ENCODE measurements around the gene NXPE1. TPM values are rescaled to one million over a fixed set of nuclear protein-coding genes. Genes with fewer than 3 reads are reported as not detected.

NXPE1 gene
- total RNA-seq, 4 donors from 2014 or later: not detected

- no peaks in the 10 kb centered on the region for H3K4me1 ChIP-seq
- peaks cover 0 to 10% (median 9%) of the 10 kb centered on the region in 3 donors for H3K9me3 ChIP-seq
- DNase-seq: no peak
- TF ChIP-seq POLR2A (IDR thresholded peaks at IDR 0.05) (no peak), CTCF (IDR thresholded peaks at IDR 0.05) (no peak)
- no peaks in the 10 kb centered on the region for H3K27me3 ChIP-seq
- WGBS, 2 donors: 90 to 100% methylated on average over 1 of the region's 1 CpG
- H3K4me3 ChIP-seq: no peak overlapping the region
- H3K27ac ChIP-seq: no peak overlapping the region
- intact Hi-C loops (cut with DNase I): no loop called here
- no peaks in the 10 kb centered on the region for H3K36me3 ChIP-seq
These were observed 35.6 kb downstream of the NXPE1 start for GRCh38 chr11:114524122-114524521.

- H3K4me1 ChIP-seq: no peaks in the 10 kb centered on the region
- H3K27me3 ChIP-seq: no peaks in the 10 kb centered on the region
- no peak for TF ChIP-seq CTCF (IDR thresholded peaks at IDR 0.05)
- no peak for TF ChIP-seq POLR2A (IDR thresholded peaks at IDR 0.05)
- no peak overlapping the region for H3K4me3 ChIP-seq
- WGBS, 2 donors: 25 to 50% methylated on average over 2 of the region's 2 CpGs
- intact Hi-C loops (cut with DNase I): no loop called here
- no peaks in the 10 kb centered on the region for H3K36me3 ChIP-seq
- H3K27ac ChIP-seq: no peak overlapping the region
- no peak for DNase-seq
- peaks cover 0 to 10% (median 9%) of the 10 kb centered on the region in 3 donors for H3K9me3 ChIP-seq
These were observed 36.9 kb downstream of the NXPE1 start for GRCh38 chr11:114522818-114523217.

GRCh38 chr11:114511538-114511937, 48.1 kb downstream of the NXPE1 start:
- Histone ChIP-seq H3K36me3 (no peaks in the 10 kb centered on the region), H3K4me3 (no peak overlapping the region), H3K4me1 (no peaks in the 10 kb centered on the region), H3K27ac (no peak overlapping the region), H3K27me3 (no peaks in the 10 kb centered on the region), H3K9me3 (no peaks in the 10 kb centered on the region)
- TF ChIP-seq CTCF (IDR thresholded peaks at IDR 0.05): no peak
- DNase-seq: no peak
- 66 to 100% methylated on average over 2 of the region's 2 CpGs for WGBS, 2 donors
- intact Hi-C loops (cut with DNase I): no loop called here

GRCh38 chr11:114511079-114511478, 48.6 kb downstream of the NXPE1 start:
- no peak overlapping the region for H3K4me3 ChIP-seq
- no peak for TF ChIP-seq POLR2A (IDR thresholded peaks at IDR 0.05)
- TF ChIP-seq CTCF (IDR thresholded peaks at IDR 0.05): no peak
- no peak for DNase-seq
- no peaks in the 10 kb centered on the region for H3K27me3 ChIP-seq
- H3K9me3 ChIP-seq: no peaks in the 10 kb centered on the region
- intact Hi-C loops (cut with DNase I): no loop called here
- H3K36me3 ChIP-seq: no peaks in the 10 kb centered on the region
- H3K4me1 ChIP-seq: no peaks in the 10 kb centered on the region
- WGBS, 2 donors: 85 to 89% methylated on average over 5 to 6 of the region's 7 CpGs
- no peak overlapping the region for H3K27ac ChIP-seq

GRCh38 chr11:114501901-114502300, 57.8 kb downstream of the NXPE1 start:
- Histone ChIP-seq H3K4me3 (no peak overlapping the region), H3K27me3 (no peaks in the 10 kb centered on the region), H3K9me3 (no peaks in the 10 kb centered on the region), H3K27ac (no peak overlapping the region), H3K36me3 (no peaks in the 10 kb centered on the region), H3K4me1 (no peaks in the 10 kb centered on the region)
- 60 to 62% methylated on average over 1 of the region's 1 CpG for WGBS, 2 donors
- intact Hi-C loops (cut with DNase I): no loop called here
- no peak for DNase-seq
- TF ChIP-seq POLR2A (IDR thresholded peaks at IDR 0.05): no peak
- no peak for TF ChIP-seq CTCF (IDR thresholded peaks at IDR 0.05)
